A549 (cell line): Measurements from ENCODE around the gene SLC10A1. TPM values are rescaled to one million over a fixed set of nuclear protein-coding genes. Genes with fewer than 3 reads are reported as not detected.

Experiments
- CBX2 ChIP-seq: fragments of 200-600 bp; sonication (generic); IDR thresholded peaks from 2 replicates; pipeline ENCODE4 v1.6.1; 2016; ENCODE audit warnings: low read depth, mild to moderate bottlenecking, borderline replicate concordance
- CHD4 ChIP-seq: fragments of 200-600 bp; sonication (generic); IDR thresholded peaks from 2 replicates; pipeline ENCODE4 v1.6.1; 2016; ENCODE audit warnings: antibody characterized with exemption, mild to moderate bottlenecking, borderline replicate concordance
- CTCF ChIP-seq: fragments of >200 bp; sonication (Bioruptor Twin); formaldehyde crosslinking; IDR thresholded peaks from 3 replicates; pipeline ENCODE4 v1.5.1; 2016
- E2F6 ChIP-seq: IDR thresholded peaks from 2 replicates; pipeline ENCODE4 v1.6.1; 2012; ENCODE audit warnings: low read depth, borderline replicate concordance
- EHMT2 ChIP-seq: fragments of 200-600 bp; sonication (generic); IDR thresholded peaks from 2 replicates; pipeline ENCODE4 v1.6.1; 2016; ENCODE audit warnings: antibody characterized with exemption, low read depth, mild to moderate bottlenecking, moderate library complexity
- FOXS1 ChIP-seq: fragments of 250-450 bp; sonication (Bioruptor Pico); IDR thresholded peaks from 2 replicates; pipeline ENCODE4 v1.5.0; 2020; ENCODE audit warnings: mild to moderate bottlenecking, moderate library complexity
- GATA3 ChIP-seq: IDR thresholded peaks from 2 replicates; pipeline ENCODE4 v1.6.1; 2012; ENCODE audit warnings: borderline replicate concordance
- HEYL ChIP-seq: fragments of 250-450 bp; sonication (Bioruptor Pico); IDR thresholded peaks from 2 replicates; pipeline ENCODE4 v1.8.0; 2021; ENCODE audit warnings: mild to moderate bottlenecking, moderate library complexity
- HOXB13 ChIP-seq: fragments of 250-450 bp; sonication (Bioruptor Pico); IDR thresholded peaks from 2 replicates; pipeline ENCODE4 v1.5.0; 2020; ENCODE audit warnings: low read depth, mild to moderate bottlenecking, moderate library complexity
- KDM1A ChIP-seq: fragments of 200-600 bp; sonication (generic); IDR thresholded peaks from 2 replicates; pipeline ENCODE4 v1.6.1; 2016; ENCODE audit warnings: low read depth, mild to moderate bottlenecking
- MYC ChIP-seq: IDR thresholded peaks from 2 replicates; pipeline ENCODE4 v1.6.1; 2012; ENCODE audit warnings: mild to moderate bottlenecking, inconsistent platforms, low read length, improper control_type of control experiment, borderline replicate concordance
- NFE2L2 ChIP-seq: fragments of 150-350 bp; conservative IDR thresholded peaks from 2 replicates; pipeline ENCODE4 v1.6.1; 2014; ENCODE audit warnings: low read length
- POLR2A ChIP-seq: IDR thresholded peaks from 2 replicates; pipeline ENCODE4 v1.6.1; 2012; ENCODE audit warnings: mild to moderate bottlenecking, low read length
- POLR2AphosphoS2 ChIP-seq: conservative IDR thresholded peaks from 2 replicates; pipeline ENCODE4 v1.6.1; 2012; ENCODE audit warnings: low read length, improper control_type of control experiment, inconsistent platforms
- RCOR1 ChIP-seq: fragments of 150-350 bp; IDR thresholded peaks from 2 replicates; pipeline ENCODE4 v1.6.1; 2014; ENCODE audit warnings: antibody characterized with exemption, low read length, low read depth
- RNF2 ChIP-seq: fragments of 200-600 bp; sonication (generic); IDR thresholded peaks from 2 replicates; pipeline ENCODE4 v1.6.1; 2016; ENCODE audit warnings: low read depth, mild to moderate bottlenecking, antibody characterized with exemption, moderate library complexity, borderline replicate concordance
- SREBF2 ChIP-seq: fragments of 450-650 bp; IDR thresholded peaks from 2 replicates; pipeline ENCODE4 v1.6.1; 2014; ENCODE audit warnings: mild to moderate bottlenecking, moderate library complexity
- USF2 ChIP-seq: fragments of 450-650 bp; IDR thresholded peaks from 2 replicates; pipeline ENCODE4 v1.6.1; 2014; ENCODE audit warnings: antibody characterized with exemption
- ZFP36 ChIP-seq: fragments of 450-650 bp; IDR thresholded peaks from 2 replicates; pipeline ENCODE4 v1.6.1; 2014; ENCODE audit warnings: borderline replicate concordance; ENCODE audit not compliant: partially characterized antibody
- ZNF302 ChIP-seq: fragments of 250-450 bp; sonication (Bioruptor Pico); IDR thresholded peaks from 2 replicates; pipeline ENCODE4 v1.9.0; 2021; ENCODE audit warnings: inconsistent platforms, mild to moderate bottlenecking, moderate library complexity
- ZSCAN20 ChIP-seq: fragments of 250-450 bp; sonication (Bioruptor Pico); IDR thresholded peaks from 2 replicates; pipeline ENCODE4 v1.8.0; 2022; ENCODE audit warnings: mild to moderate bottlenecking, moderate library complexity
- polyA plus RNA-seq, 4 experiments: library from polyadenylated mRNA; depleted of rRNA in 3 of 4; stranded (reverse); fragments of >200 nt; fragmentation: RNase III in 1 of 4; extraction: RNeasy Plus Mini Kit Qiagen cat#74134 plus additional on column Dnase treatment in 1 of 4; gene quantifications; 2 replicates in 3 of 4; 3 replicates in 1 of 4; pipeline ENCODE4 v1.2.3, GENCODE V29; 2011 to 2017
- TF ChIP-seq, protein P1 (sequence below): fragments of >200 bp; sonication (Bioruptor Twin); formaldehyde crosslinking; IDR thresholded peaks from 3 replicates; pipeline ENCODE4 v1.6.1; 2016
- TF ChIP-seq, protein P2 (sequence below): IDR thresholded peaks from 2 replicates; pipeline ENCODE4 v1.6.1; 2012
- TF ChIP-seq, protein P3 (sequence below): fragments of 250-450 bp; sonication (Bioruptor Pico); IDR thresholded peaks from 2 replicates; pipeline ENCODE4 v1.5.0; 2020; ENCODE audit warnings: low read depth, mild to moderate bottlenecking, moderate library complexity
- TF ChIP-seq, protein P4 (sequence below): fragments of 200-600 bp; sonication (generic); IDR thresholded peaks from 2 replicates; pipeline ENCODE4 v1.6.1; 2016; ENCODE audit warnings: antibody characterized with exemption, mild to moderate bottlenecking, moderate library complexity
- TF ChIP-seq, protein P5 (sequence below): fragments of 150-350 bp; IDR thresholded peaks from 2 replicates; pipeline ENCODE4 v1.6.1; 2014; ENCODE audit warnings: low read depth, mild to moderate bottlenecking, low read length

The SLC10A1 gene
- polyA plus RNA-seq, 2 of the 4 experiments (the other 2 are of a cell fraction), result not detected

DNA sequence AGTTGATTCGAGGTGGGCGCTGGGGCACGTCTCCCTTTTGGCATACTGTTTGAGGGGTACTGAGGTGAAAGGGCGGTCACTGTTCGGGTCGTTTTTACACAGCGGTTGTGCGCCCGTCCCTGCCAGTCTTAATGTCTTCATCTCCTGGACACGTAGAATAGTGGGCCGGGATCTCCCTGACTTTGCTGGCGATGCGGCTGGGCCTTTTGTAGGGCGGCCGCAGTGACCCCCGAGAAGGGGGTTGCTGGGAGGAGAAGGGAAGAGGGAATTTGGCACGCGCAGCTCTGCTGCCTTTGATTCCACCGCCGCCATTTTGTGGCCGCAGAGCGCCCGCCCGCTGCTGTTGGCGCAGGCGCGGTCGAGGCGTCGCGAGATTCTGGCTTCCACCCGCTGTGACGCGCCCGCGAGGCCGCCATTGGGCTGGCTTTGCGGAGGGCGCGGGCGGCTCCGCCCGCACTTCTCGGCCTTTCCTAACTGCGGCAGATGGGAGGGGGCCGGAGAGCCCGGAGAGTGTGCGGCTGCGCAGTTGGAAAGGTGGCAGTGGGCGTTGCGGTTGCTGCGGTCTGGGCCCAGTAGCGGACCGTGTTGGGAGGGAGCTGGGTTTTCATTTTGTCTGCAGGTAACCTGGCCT, 29.6 kb downstream of the SLC10A1 start (continued):
- TF ChIP-seq, protein P1, sequence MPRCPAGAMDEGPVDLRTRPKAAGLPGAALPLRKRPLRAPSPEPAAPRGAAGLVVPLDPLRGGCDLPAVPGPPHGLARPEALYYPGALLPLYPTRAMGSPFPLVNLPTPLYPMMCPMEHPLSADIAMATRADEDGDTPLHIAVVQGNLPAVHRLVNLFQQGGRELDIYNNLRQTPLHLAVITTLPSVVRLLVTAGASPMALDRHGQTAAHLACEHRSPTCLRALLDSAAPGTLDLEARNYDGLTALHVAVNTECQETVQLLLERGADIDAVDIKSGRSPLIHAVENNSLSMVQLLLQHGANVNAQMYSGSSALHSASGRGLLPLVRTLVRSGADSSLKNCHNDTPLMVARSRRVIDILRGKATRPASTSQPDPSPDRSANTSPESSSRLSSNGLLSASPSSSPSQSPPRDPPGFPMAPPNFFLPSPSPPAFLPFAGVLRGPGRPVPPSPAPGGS, result peak; percentile 28
- TF ChIP-seq GATA3, result peak; percentile 46; the same call in 1 of the 2 replicates
- TF ChIP-seq MYC, result no peak
- no peak for TF ChIP-seq FOXS1 (CRISPR knock-in tag)
- peak; percentile 65; the same call in 1 of the 2 replicates for TF ChIP-seq POLR2AphosphoS2
- no peak for TF ChIP-seq CTCF
- TF ChIP-seq, protein P2, sequence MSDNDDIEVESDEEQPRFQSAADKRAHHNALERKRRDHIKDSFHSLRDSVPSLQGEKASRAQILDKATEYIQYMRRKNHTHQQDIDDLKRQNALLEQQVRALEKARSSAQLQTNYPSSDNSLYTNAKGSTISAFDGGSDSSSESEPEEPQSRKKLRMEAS, result peak; percentile 44
- no peak for TF ChIP-seq ZSCAN20 (CRISPR knock-in tag)
- no peak for TF ChIP-seq KDM1A
- TF ChIP-seq HEYL (CRISPR knock-in tag), result no peak
- peak; percentile 88 for TF ChIP-seq POLR2A
- TF ChIP-seq, protein P3, sequence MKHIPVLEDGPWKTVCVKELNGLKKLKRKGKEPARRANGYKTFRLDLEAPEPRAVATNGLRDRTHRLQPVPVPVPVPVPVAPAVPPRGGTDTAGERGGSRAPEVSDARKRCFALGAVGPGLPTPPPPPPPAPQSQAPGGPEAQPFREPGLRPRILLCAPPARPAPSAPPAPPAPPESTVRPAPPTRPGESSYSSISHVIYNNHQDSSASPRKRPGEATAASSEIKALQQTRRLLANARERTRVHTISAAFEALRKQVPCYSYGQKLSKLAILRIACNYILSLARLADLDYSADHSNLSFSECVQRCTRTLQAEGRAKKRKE (CRISPR knock-in tag), result no peak
- TF ChIP-seq SREBF2, result no peak
- TF ChIP-seq, protein P4, sequence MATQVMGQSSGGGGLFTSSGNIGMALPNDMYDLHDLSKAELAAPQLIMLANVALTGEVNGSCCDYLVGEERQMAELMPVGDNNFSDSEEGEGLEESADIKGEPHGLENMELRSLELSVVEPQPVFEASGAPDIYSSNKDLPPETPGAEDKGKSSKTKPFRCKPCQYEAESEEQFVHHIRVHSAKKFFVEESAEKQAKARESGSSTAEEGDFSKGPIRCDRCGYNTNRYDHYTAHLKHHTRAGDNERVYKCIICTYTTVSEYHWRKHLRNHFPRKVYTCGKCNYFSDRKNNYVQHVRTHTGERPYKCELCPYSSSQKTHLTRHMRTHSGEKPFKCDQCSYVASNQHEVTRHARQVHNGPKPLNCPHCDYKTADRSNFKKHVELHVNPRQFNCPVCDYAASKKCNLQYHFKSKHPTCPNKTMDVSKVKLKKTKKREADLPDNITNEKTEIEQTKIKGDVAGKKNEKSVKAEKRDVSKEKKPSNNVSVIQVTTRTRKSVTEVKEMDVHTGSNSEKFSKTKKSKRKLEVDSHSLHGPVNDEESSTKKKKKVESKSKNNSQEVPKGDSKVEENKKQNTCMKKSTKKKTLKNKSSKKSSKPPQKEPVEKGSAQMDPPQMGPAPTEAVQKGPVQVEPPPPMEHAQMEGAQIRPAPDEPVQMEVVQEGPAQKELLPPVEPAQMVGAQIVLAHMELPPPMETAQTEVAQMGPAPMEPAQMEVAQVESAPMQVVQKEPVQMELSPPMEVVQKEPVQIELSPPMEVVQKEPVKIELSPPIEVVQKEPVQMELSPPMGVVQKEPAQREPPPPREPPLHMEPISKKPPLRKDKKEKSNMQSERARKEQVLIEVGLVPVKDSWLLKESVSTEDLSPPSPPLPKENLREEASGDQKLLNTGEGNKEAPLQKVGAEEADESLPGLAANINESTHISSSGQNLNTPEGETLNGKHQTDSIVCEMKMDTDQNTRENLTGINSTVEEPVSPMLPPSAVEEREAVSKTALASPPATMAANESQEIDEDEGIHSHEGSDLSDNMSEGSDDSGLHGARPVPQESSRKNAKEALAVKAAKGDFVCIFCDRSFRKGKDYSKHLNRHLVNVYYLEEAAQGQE, result peak; percentile 73
- TF ChIP-seq HOXB13 (CRISPR knock-in tag), result no peak
- TF ChIP-seq RCOR1, result no peak
- TF ChIP-seq, protein P5, sequence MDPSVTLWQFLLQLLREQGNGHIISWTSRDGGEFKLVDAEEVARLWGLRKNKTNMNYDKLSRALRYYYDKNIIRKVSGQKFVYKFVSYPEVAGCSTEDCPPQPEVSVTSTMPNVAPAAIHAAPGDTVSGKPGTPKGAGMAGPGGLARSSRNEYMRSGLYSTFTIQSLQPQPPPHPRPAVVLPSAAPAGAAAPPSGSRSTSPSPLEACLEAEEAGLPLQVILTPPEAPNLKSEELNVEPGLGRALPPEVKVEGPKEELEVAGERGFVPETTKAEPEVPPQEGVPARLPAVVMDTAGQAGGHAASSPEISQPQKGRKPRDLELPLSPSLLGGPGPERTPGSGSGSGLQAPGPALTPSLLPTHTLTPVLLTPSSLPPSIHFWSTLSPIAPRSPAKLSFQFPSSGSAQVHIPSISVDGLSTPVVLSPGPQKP, result no peak
- TF ChIP-seq ZFP36, result no peak
- TF ChIP-seq USF2, result no peak
- no peak for TF ChIP-seq NFE2L2
- TF ChIP-seq CHD4, result no peak
- no peak for TF ChIP-seq RNF2
- TF ChIP-seq ZNF302 (CRISPR knock-in tag), result no peak
- no peak for TF ChIP-seq EHMT2
- no peak for TF ChIP-seq CBX2
- no peak for TF ChIP-seq E2F6
